Fibroblast of the aortic adventitia (primary cell): Measurements from ENCODE around the gene TSPAN19. TPM values are rescaled to one million over a fixed set of nuclear protein-coding genes. Genes with fewer than 3 reads are reported as not detected.
A peak's percentile ranks its signal among the peaks of the same experiment; 100 is the strongest.

Source experiments
- DNase-seq: peaks from one replicate; pipeline ENCODE4 v3.0.0-alpha.2; 2010; ENCODE audit warnings: low read depth
- H3K4me3 ChIP-seq: 2 replicates; pipeline ENCODE4 v1.5.1; 2011; ENCODE audit warnings: low read depth, mild to moderate bottlenecking, control low read depth, low read length, moderate library complexity
- total RNA-seq: library from RNA; depleted of rRNA; stranded (reverse); fragments of >200 nt; gene quantifications from 2 replicates; pipeline ENCODE4 v1.2.3, GENCODE V29; 2012; ENCODE audit warnings: low replicate concordance
- TF ChIP-seq, protein P1 (sequence below): IDR thresholded peaks from 2 replicates; pipeline ENCODE4 v1.5.1; 2011; ENCODE audit warnings: mild to moderate bottlenecking, low read length, control low read depth, inconsistent platforms; ENCODE audit not compliant: insufficient read depth

The TSPAN19 gene
- total RNA-seq, result 1.7 TPM in 1 of 2 replicates, not detected in the other

DNA sequence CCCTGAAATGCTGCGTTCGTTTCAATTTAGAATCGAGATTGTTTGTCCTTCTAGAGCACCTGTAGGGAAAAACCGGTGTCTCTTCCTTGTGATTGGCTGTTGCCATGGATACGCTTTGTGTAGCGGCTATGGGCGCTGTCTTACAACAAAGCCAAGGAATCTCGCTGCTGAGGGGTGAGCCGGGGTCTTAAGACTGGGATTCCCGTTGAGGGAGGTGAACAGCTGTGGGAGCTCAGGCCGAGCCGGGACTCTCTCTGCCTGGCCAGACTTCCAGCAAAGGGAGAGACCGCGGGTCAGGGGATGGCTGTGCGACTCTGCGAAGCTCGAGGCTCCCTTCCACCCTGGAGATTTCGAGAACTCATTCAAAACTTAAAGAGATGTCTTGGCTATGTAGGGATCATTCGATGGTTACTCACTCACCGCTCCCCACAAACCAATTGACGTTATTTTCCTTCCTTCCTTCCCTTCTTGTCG lies at the start of gene TSPAN19, which contains the start of gene LRRIQ1:
TSPAN19 (minus strand) TSS at position 44 of the 474 bp plus-strand sequence. CDS start 6,331 bp downstream, outside the sequence.
LRRIQ1 (plus strand) TSS at position 118 of the 474 bp plus-strand sequence. CDS start 1,826 bp downstream, outside the sequence.
- H3K4me3 ChIP-seq, result peak within 1 kb of the TSS; percentile 84
- peak; percentile 89 for DNase-seq

GRCh38 chr12:85085066-85085465 lies 49.0 kb upstream of the TSPAN19 start:
- H3K4me3 ChIP-seq, result no peak overlapping the region
- no peak for DNase-seq
- TF ChIP-seq, protein P1, sequence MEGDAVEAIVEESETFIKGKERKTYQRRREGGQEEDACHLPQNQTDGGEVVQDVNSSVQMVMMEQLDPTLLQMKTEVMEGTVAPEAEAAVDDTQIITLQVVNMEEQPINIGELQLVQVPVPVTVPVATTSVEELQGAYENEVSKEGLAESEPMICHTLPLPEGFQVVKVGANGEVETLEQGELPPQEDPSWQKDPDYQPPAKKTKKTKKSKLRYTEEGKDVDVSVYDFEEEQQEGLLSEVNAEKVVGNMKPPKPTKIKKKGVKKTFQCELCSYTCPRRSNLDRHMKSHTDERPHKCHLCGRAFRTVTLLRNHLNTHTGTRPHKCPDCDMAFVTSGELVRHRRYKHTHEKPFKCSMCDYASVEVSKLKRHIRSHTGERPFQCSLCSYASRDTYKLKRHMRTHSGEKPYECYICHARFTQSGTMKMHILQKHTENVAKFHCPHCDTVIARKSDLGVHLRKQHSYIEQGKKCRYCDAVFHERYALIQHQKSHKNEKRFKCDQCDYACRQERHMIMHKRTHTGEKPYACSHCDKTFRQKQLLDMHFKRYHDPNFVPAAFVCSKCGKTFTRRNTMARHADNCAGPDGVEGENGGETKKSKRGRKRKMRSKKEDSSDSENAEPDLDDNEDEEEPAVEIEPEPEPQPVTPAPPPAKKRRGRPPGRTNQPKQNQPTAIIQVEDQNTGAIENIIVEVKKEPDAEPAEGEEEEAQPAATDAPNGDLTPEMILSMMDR, result no peak

More for the DNA sequence above, at the start of gene TSPAN19, which contains the start of gene LRRIQ1:
- TF ChIP-seq, protein P1, result no peak

GRCh38 chr12:85076688-85077430 lies 40.8 kb upstream of the TSPAN19 start:
- H3K4me3 ChIP-seq, result no peak overlapping the region
- TF ChIP-seq, protein P1, result peak; percentile 56

DNA sequence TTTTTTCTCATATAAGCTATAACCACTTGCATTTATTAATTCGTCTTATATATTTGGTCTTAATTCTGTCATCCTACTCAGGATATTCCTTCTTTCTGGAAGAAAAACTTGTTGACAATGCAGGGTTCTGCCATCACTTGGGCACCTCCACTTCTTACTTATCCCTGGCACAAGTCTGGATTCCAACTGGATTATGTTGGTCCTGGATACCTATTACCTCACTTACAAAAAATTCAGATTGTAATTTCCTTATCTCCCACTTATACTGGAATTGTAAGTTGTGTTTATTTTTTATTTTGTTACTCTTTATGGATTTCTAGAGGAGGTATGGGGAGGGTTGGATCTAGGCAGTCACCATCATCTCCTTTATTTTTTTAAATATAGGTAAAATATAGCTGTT lies 36.7 kb upstream of the TSPAN19 start:
- no peak overlapping the region for H3K4me3 ChIP-seq
- TF ChIP-seq, protein P1, result no peak
- DNase-seq, result no peak

More at GRCh38 chr12:85076688-85077430, 40.8 kb upstream of the TSPAN19 start:
- DNase-seq, result peak; percentile 95

DNA sequence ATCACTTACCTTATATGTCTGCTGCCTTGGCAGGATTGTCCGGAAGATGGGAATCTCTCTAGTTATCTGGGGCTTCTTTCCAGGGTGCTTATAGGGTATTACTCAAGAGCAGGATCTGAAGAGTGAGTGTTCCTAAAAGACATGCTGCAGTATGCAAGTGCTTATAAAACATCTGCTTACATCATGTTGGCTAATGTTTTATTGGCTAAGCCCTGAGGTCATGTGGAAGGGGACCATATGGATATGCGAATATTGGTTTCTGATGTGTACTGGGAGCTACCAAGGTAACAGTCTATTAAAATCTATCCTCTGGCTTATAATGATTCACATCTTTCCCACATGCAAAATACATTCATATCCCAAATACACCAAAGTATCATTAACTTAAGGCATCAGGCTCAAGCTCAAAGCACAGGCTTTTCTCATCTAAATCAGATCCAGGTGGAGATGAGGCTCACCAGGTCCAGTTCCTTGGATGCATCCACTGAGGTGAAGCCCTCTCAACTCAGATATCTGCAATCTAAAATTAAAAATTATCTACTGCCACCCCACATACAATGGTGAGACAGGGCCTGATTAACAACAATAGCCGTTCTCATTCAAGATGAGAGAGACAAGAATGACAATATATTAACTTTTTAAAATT lies 29.9 kb upstream of the TSPAN19 start:
- H3K4me3 ChIP-seq, result no peak overlapping the region
- DNase-seq, result no peak
- TF ChIP-seq, protein P1, result no peak

DNA sequence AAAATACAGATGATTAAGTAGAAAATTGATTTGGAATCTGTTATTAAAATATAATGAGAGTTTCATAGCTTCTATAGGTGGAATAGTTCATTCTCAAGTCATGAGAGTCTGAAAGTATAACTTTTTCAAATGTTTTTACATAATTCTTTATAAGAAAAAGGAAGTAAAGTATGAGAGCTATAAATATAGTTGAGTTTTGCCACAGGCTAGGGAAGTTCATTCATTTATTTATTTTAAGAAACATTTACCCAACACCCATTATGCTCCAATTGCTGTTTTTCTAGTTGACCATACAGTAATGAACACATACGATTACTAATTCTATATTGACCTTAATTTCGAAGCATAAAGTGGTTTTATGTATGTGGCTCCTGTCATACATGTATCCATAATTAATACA lies 24.8 kb upstream of the TSPAN19 start:
- TF ChIP-seq, protein P1, result no peak
- DNase-seq, result no peak
- no peak overlapping the region for H3K4me3 ChIP-seq
